EH (cell line): ENCODE results near the gene CACNA1G.

Experiments used
- DNase-seq: peaks from one replicate; pipeline ENCODE4 v3.0.0-alpha.2; 2015; ENCODE audit warnings: low read depth

The CACNA1G gene

GRCh38 chr17:50548831-50549230, 11.7 kb upstream of the CACNA1G start:
- DNase-seq: no peak

DNA sequence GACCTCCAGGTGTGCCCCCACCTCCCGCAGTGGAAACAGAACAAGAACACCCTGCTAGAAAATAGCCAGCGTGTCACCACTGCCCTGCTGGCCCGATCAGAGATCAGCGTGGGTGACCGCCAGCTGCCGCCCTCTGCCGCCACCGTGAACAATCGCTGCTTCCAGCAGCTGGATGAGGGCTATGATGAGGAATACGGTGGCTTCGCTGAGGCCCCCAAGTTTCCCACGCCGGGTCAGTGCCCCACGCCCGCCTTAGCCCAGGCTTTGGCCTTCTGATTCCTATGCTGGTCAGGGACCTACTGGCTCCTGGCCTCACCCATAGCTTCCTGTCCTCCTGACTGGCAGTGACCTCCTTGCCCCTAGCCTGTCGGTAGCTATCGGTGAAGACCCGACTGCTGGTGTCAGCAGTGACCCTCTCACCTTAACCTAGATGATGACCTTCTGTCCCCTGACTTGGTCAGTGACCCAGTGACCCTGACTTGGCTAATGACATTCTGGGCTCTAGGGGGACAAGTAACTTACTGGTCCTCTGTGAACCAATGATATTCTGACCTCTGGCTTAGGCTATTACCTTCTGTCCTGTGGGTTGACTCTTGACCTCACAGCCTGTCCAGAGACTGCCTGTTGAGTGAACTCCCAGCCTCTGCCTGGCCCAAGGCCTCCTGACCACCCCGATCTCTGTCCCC, 11.1 kb upstream of the CACNA1G start:
- DNase-seq: no peak

GRCh38 chr17:50549969-50550368, 10.5 kb upstream of the CACNA1G start:
- DNase-seq: no peak

GRCh38 chr17:50550661-50551432, 9.7 kb upstream of the CACNA1G start:
- DNase-seq: peak; percentile 82

DNA sequence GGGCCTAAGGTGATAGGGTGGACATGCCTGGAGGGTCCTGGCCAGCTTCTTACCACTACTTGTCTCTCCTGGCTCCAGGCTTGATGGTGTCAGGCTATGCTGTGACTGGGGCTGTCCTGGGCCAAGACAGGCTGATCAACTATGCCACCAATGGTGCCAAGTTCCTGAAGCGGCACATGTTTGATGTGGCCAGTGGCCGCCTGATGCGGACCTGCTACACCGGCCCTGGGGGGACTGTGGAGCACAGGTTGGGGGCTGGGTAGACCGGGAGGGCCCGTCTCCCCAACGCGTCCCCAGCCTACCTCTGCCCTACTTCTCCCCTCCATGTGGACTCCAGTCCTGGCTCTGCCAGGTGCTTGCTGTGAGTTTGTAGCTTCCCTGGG, 9.1 kb upstream of the CACNA1G start:
- no peak for DNase-seq

- no peak for DNase-seq
Measured at GRCh38 chr17:50551884-50552283, 8.6 kb upstream of the CACNA1G start.

DNA sequence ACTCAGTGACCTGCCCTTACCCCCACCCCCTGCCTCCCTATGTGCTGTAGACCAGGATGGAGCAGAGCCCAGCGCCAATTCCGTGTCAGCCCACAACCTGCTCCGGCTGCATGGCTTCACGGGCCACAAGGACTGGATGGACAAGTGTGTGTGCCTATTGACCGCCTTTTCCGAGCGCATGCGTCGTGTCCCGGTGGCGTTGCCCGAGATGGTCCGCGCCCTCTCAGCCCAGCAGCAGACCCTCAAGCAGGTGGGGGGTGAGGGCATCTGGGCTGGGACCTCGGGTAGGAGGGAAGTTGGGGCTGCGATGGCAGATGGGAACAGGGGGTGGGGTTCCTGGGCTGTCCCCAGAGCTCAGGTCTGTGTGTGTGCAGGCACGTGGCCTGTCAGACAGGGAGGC, 6.3 kb upstream of the CACNA1G start:
- DNase-seq: no peak

DNA sequence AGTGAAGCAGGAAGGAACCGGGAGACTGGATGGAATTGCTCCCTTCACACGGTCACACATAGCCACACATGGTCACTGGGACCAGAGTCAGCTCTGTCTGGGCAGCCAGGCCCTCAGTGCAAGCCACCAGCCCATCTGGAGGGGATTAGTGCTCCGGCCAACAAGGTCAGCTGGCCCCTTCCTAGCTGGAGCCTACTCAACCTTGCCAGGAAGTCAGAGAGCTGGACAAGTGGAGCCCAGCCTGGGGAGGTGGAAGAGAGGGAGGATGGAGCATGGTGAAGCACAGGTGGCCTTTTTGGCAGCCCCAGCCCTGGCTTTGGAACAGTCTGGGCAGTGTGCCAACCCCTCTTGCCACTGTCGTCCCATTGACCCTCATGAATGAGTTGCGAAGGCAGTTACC, 3.7 kb upstream of the CACNA1G start:
- DNase-seq: no peak

- no peak for DNase-seq
Measured at GRCh38 chr17:50557630-50558029, 2.9 kb upstream of the CACNA1G start.

DNA sequence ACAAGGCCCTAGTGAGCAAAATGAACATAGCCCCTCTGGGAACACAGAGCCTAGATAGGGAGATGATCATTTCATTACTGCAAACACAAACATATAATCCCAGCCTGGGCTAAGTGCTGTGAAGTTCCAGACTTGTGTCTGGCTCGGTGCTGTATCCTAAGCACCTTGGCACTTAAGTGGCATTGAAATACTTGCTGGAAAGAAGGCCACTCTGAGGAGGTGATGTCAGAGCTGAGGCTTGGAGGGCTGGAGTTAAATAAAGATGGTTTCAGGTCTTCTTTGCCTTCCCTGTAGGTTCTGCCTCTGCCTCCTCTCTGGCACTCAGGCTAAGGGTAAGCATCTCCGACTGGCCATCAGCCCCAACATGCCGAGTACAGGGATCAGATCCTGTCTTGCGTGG, 2.4 kb upstream of the CACNA1G start:
- DNase-seq: no peak

DNA sequence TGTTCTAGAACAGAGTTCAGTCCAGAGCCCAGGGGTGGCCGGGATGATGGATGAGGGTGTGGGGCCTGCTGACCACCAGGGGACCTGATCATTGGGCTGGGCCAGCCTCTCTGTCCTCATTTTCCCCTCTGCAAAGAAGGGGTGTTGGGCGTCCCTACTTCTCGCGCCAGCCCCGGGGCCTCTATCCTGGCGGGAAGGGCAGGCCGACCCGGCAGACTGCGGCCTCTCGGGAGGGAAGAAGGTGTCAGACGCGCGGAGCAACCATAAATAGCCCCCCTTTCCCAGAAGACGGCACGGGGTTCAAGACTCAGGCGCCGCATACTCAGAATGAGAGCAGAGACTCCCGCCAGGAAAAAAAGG, 2.0 kb upstream of the CACNA1G start:
- no peak for DNase-seq

- no peak for DNase-seq
Measured at GRCh38 chr17:50558941-50559614, 1.4 kb upstream of the CACNA1G start.

GRCh38 chr17:50559674-50560184, 786 bp upstream of the CACNA1G start:
- DNase-seq: peak; percentile 55

GRCh38 chr17:50560931-50561745, 623 bp downstream of the CACNA1G start:
- DNase-seq: no peak

DNA sequence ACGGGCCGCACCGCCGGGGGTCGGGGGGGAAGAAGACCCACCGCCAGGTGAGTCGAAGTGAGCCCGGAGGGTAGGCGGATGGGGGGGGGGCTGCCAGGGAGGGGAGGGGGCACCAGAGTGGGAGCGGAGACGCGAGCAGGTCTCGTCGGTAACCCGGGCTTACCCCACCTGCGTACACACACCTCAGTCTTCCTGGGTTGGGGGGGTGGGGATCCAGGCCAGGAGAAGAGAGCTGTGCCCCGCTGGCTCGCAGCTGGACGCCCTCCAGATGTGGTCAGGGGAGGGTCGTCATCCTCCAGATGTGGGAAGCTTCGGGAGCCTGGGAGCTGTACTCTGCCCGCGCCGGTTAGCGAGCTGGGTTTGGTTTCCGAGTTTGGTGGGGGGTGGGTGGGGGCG, 1.2 kb downstream of the CACNA1G start:
- DNase-seq: no peak

DNA sequence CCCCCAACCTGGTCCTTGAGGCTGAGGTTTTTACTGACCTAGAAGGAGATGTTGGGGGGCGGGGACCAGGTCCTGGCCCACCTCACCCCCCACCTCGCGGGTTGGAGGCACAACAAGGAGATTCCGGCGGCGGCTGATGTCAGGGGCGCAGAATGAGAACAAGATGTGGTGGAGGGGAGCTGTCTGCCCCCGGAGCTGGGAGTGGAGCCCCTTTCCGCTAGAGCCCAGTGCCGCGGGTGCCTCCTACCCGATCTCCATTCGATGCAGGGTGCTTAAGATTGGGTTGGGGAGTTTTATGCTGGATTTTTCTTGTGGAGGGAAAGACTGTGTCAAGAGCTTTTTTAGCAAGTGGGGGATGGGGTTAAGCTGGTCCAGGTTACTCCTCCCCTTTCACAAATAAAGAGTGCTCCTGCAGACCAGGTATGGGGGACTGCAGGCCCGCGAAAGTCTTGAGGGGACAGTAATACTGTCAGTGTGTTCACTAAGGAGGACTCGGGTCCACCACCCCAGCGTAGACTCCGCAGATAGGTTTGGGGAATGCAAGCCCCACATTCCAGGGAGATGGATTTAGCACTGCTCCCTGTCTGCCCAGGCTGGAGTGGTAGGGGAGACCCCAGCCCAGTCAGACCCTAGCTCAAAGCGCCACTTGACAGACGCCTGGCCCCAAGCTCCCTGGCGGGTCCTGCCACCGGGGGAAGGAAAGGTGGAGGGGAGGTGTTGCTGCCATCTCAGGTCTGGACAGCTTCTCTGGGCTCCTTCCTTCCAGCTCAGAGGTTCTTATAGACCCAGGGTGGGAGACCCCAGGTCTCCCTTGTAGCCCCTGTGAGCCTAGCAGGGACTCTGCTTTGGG, 2.0 kb downstream of the CACNA1G start:
- DNase-seq: no peak

DNA sequence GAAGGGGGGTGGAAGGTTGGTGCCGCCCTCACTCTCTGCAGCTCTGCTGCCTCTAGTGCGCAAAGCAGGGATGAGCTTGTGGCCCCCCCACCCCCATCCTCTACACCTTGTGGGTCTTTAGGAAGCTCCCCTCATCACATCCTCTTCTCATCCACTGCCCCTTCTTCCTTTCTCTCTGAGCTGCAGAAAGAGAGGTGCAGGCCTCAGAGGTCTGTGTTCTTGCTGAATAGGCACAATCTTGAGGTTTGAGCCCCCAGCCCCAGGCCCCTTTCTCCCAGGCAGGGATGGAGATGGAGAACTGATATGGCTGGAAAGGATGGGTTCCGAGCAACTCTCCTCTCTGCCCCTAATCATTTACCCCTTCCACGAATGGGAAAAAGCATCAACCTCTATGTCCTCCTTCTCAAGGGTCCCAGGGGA, 2.6 kb downstream of the CACNA1G start:
- no peak for DNase-seq

- peak; percentile 71 for DNase-seq
Measured at GRCh38 chr17:50564916-50565315, 4.4 kb downstream of the CACNA1G start.

GRCh38 chr17:50565402-50566350, 5.2 kb downstream of the CACNA1G start:
- no peak for DNase-seq

DNA sequence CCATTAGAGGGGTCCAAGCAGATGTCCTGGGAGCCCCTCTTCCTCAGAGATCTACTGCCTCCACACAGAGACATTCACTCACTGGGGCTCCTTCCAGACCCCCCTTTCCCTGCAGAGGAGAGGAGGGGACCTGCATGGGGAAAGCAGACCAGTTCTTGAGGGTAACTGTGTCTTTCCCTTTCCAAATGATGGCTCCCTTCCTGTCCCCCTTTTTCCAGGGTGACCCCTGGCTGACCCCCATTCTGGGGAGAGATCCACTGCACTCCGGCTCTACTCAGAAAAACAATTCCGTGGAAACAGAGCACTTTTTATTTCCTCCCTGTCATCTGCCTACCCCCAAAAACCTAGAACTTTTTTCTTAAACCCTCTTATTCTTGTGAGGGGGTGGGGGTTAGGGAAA, 6.4 kb downstream of the CACNA1G start:
- DNase-seq: no peak
